ENCODE data around the gene CCL14. TPM values are rescaled to one million over a fixed set of nuclear protein-coding genes. Genes with fewer than 3 reads are reported as not detected.

The CCL14 gene
- polyA plus RNA-seq, 1 donor (not counting 4 experiments of a cell fraction or from before 2014, with no cell fraction given) = not detected

GRCh38 chr17:35949401-35949800 lies 37.1 kb downstream of the CCL14 start:
- no peak for DNase-seq (ENCODE audit: low read depth, low spot score)
- no peak overlapping the region for H3K9ac ChIP-seq (ENCODE audit: control insufficient read depth, extremely low read depth, insufficient read depth, low read length)
- TF ChIP-seq CTCF (optimal IDR thresholded peaks at IDR 0.05 in 1 of 3, IDR thresholded peaks at IDR 0.05 in 1 of 3, conservative IDR thresholded peaks at IDR 0.05 in 1 of 3; ENCODE audit: extremely low read depth in 1 of 3, insufficient read depth in 2 of 3, low read length in 3 of 3) = no peak
- TF ChIP-seq EZH2 (IDR thresholded peaks at IDR 0.05; ENCODE audit: low read length) = no peak

GRCh38 chr17:35948092-35948491 lies 38.4 kb downstream of the CCL14 start:
- Histone ChIP-seq H2AFZ (ENCODE audit: control insufficient read depth, low read length) (no peak overlapping the region), H3K4me2 (ENCODE audit: control insufficient read depth, extremely low read depth, insufficient read depth, low read depth, low read length) (no peak overlapping the region), H3K27ac (ENCODE audit: control insufficient read depth, insufficient read depth, low read length) (no peak overlapping the region), H4K20me1 (ENCODE audit: control insufficient read depth, extremely low read depth, insufficient read depth, low read length) (no peaks in the 10 kb centered on the region), H3K79me2 (ENCODE audit: control insufficient read depth, insufficient read depth, low read length) (no peaks in the 10 kb centered on the region), H3K36me3 (ENCODE audit: control insufficient read depth in 2 of 2, extremely low read depth in 1 of 2, insufficient read depth in 2 of 2, low read length in 2 of 2) (no peaks in the 10 kb centered on the region), H3K4me3 (ENCODE audit: control insufficient read depth in 2 of 3, extremely low read depth in 1 of 3, insufficient read depth in 2 of 3, low read depth in 1 of 3, low read length in 3 of 3) (no peak overlapping the region), H3K9me1 (ENCODE audit: control insufficient read depth, extremely low read depth, insufficient read depth, low read length) (no peaks in the 10 kb centered on the region), H3K27me3 (ENCODE audit: control insufficient read depth, extremely low read depth, insufficient read depth, low read length) (peaks cover 4% of the 10 kb centered on the region), H3K9ac (ENCODE audit: control insufficient read depth, extremely low read depth, insufficient read depth, low read length) (no peak overlapping the region), H3K9me3 (ENCODE audit: control insufficient read depth, low read depth, low read length) (no peaks in the 10 kb centered on the region), H3K4me1 (ENCODE audit: control insufficient read depth, extremely low read depth, insufficient read depth, low read length) (no peaks in the 10 kb centered on the region)
- no peak for FAIRE-seq
- dilution Hi-C loops (cut with MboI; ENCODE audit: extremely low pct_ligation_motif_present, low sequenced_read_pairs) = no loop called here
- DNase-seq (ENCODE audit: low read depth, low spot score) = no peak
- TF ChIP-seq EZH2 (IDR thresholded peaks at IDR 0.05; ENCODE audit: low read length) (no peak), CTCF (optimal IDR thresholded peaks at IDR 0.05 in 1 of 3, IDR thresholded peaks at IDR 0.05 in 1 of 3, conservative IDR thresholded peaks at IDR 0.05 in 1 of 3; ENCODE audit: extremely low read depth in 1 of 3, insufficient read depth in 2 of 3, low read length in 3 of 3) (no peak)

More at GRCh38 chr17:35949401-35949800, 37.1 kb downstream of the CCL14 start:
- FAIRE-seq = no peak
- no peak overlapping the region for H3K4me2 ChIP-seq (ENCODE audit: control insufficient read depth, extremely low read depth, insufficient read depth, low read depth, low read length)
- H3K36me3 ChIP-seq (ENCODE audit: control insufficient read depth in 2 of 2, extremely low read depth in 1 of 2, insufficient read depth in 2 of 2, low read length in 2 of 2) = no peaks in the 10 kb centered on the region
- no peaks in the 10 kb centered on the region for H3K9me3 ChIP-seq (ENCODE audit: control insufficient read depth, low read depth, low read length)
- no peaks in the 10 kb centered on the region for H3K79me2 ChIP-seq (ENCODE audit: control insufficient read depth, insufficient read depth, low read length)
- H4K20me1 ChIP-seq (ENCODE audit: control insufficient read depth, extremely low read depth, insufficient read depth, low read length) = no peaks in the 10 kb centered on the region
- no peaks in the 10 kb centered on the region for H3K9me1 ChIP-seq (ENCODE audit: control insufficient read depth, extremely low read depth, insufficient read depth, low read length)
- no peak overlapping the region for H3K4me3 ChIP-seq (ENCODE audit: control insufficient read depth in 2 of 3, extremely low read depth in 1 of 3, insufficient read depth in 2 of 3, low read depth in 1 of 3, low read length in 3 of 3)
- dilution Hi-C loops (cut with MboI; ENCODE audit: extremely low pct_ligation_motif_present, low sequenced_read_pairs) = no loop called here
- H3K27me3 ChIP-seq (ENCODE audit: control insufficient read depth, extremely low read depth, insufficient read depth, low read length) = no peaks in the 10 kb centered on the region
- H3K4me1 ChIP-seq (ENCODE audit: control insufficient read depth, extremely low read depth, insufficient read depth, low read length) = no peaks in the 10 kb centered on the region
- no peak overlapping the region for H2AFZ ChIP-seq (ENCODE audit: control insufficient read depth, low read length)
- no peak overlapping the region for H3K27ac ChIP-seq (ENCODE audit: control insufficient read depth, insufficient read depth, low read length)
